ENCODE data around the gene DNAAF9.

DNA sequence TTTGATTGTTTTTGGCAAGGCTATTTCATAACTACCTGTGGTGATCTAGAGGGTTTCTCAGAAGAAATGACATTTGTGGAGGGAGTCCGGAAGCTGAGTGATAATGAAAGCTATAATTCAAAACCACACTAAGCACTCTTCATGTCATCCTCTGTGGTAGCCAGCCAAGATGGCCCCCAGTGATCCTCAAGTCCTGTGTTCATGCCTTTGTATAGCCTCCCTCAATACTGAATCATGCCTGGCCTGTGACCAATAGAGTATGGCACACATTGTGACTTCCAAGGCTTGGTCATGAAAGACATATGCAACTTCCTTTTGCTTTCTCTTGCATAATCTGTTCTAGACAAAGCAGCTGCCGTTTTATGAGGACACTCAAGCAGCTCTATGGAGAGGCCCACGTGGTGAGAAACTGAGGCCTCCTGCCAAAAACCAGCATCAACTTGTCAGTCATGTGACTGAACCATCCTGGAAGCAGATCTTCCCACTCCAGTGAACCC lies 12.8 kb upstream of the DNAAF9 start:
- TF ChIP-seq, protein P1, sequence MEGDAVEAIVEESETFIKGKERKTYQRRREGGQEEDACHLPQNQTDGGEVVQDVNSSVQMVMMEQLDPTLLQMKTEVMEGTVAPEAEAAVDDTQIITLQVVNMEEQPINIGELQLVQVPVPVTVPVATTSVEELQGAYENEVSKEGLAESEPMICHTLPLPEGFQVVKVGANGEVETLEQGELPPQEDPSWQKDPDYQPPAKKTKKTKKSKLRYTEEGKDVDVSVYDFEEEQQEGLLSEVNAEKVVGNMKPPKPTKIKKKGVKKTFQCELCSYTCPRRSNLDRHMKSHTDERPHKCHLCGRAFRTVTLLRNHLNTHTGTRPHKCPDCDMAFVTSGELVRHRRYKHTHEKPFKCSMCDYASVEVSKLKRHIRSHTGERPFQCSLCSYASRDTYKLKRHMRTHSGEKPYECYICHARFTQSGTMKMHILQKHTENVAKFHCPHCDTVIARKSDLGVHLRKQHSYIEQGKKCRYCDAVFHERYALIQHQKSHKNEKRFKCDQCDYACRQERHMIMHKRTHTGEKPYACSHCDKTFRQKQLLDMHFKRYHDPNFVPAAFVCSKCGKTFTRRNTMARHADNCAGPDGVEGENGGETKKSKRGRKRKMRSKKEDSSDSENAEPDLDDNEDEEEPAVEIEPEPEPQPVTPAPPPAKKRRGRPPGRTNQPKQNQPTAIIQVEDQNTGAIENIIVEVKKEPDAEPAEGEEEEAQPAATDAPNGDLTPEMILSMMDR (IDR thresholded peaks at IDR 0.05 in 4 of 5, conservative IDR thresholded peaks at IDR 0.05 in 1 of 5) = no peak
- TF ChIP-seq POLR2A (IDR thresholded peaks at IDR 0.05) = no peak

Data from gastrocnemius medialis (tissue), 4 donors.